H1 (cell line): ENCODE measurements around the gene MCF2L.

Experiments used
- POLR2AphosphoS5 ChIP-seq: IDR thresholded peaks from 2 replicates; pipeline ENCODE4 v1.6.1; 2011; ENCODE audit warnings: low read depth, low read length
- SP4 ChIP-seq: IDR thresholded peaks from 2 replicates; pipeline ENCODE4 v1.6.1; 2012; ENCODE audit warnings: low read length, inconsistent platforms
- TF ChIP-seq, protein P1 (sequence below), 3 experiments: IDR thresholded peaks; 1 replicate in 2 of 3; 2 replicates in 1 of 3; pipeline versions ENCODE4 v1.5.1 to v1.6.1; 2011; ENCODE audit warnings: low read length in 3 of 3, mild to moderate bottlenecking in 3 of 3, inconsistent platforms in 2 of 3, low read depth in 1 of 3, moderate library complexity in 1 of 3; ENCODE audit not compliant: insufficient read depth in 1 of 3; ENCODE audit errors: control extremely low read depth in 1 of 3

DNA sequence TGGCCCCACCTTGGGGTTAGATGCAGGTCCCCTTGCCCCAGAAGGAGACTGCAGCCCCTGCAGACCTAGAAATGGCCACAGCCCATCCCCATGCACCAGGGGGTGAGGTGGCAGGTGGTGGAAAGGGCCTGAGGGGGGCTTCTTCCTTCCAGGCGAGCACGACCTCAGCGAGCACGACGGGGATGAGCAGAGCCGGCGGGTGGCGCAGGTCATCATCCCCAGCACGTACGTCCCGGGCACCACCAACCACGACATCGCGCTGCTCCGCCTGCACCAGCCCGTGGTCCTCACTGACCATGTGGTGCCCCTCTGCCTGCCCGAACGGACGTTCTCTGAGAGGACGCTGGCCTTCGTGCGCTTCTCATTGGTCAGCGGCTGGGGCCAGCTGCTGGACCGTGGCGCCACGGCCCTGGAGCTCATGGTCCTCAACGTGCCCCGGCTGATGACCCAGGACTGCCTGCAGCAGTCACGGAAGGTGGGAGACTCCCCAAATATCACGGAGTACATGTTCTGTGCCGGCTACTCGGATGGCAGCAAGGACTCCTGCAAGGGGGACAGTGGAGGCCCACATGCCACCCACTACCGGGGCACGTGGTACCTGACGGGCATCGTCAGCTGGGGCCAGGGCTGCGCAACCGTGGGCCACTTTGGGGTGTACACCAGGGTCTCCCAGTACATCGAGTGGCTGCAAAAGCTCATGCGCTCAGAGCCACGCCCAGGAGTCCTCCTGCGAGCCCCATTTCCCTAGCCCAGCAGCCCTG lies 149.4 kb downstream of the MCF2L start:
- TF ChIP-seq, protein P1, sequence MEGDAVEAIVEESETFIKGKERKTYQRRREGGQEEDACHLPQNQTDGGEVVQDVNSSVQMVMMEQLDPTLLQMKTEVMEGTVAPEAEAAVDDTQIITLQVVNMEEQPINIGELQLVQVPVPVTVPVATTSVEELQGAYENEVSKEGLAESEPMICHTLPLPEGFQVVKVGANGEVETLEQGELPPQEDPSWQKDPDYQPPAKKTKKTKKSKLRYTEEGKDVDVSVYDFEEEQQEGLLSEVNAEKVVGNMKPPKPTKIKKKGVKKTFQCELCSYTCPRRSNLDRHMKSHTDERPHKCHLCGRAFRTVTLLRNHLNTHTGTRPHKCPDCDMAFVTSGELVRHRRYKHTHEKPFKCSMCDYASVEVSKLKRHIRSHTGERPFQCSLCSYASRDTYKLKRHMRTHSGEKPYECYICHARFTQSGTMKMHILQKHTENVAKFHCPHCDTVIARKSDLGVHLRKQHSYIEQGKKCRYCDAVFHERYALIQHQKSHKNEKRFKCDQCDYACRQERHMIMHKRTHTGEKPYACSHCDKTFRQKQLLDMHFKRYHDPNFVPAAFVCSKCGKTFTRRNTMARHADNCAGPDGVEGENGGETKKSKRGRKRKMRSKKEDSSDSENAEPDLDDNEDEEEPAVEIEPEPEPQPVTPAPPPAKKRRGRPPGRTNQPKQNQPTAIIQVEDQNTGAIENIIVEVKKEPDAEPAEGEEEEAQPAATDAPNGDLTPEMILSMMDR (IDR thresholded peaks at IDR 0.05; ENCODE audit: control extremely low read depth in 1 of 3, insufficient read depth in 1 of 3, low read depth in 1 of 3, low read length in 3 of 3) = no peak
- TF ChIP-seq POLR2AphosphoS5 (no peak), SP4 (no peak)
